HG02610 (cell line): ENCODE data around the gene FGF8.

ENCODE experiments used
- ATAC-seq: cut with Tn5 transposase; IDR thresholded peaks from one replicate; pipeline ENCODE4 v1.9.1; 2021; ENCODE audit warnings: mild to moderate bottlenecking, moderate library complexity; ENCODE audit not compliant: unreplicated experiment

The FGF8 gene

GRCh38 chr10:101782811-101783735 lies 7.2 kb upstream of the FGF8 start, which contains the start of gene NPM3:
Gene NPM3, minus strand, starts transcription at chr10:101783446. Its CDS starts 56 bp downstream, at chr10:101783390.
- ATAC-seq: peak; percentile 59

- ATAC-seq: no peak
Observed at GRCh38 chr10:101781984-101782810, 6.3 kb upstream of the FGF8 start.

GRCh38 chr10:101781655-101781983 lies 5.7 kb upstream of the FGF8 start:
- no peak for ATAC-seq

- ATAC-seq: no peak
Observed at GRCh38 chr10:101780818-101781654, 5.1 kb upstream of the FGF8 start.

GRCh38 chr10:101780187-101780817 lies 4.4 kb upstream of the FGF8 start:
- no peak for ATAC-seq

GRCh38 chr10:101779544-101780186 lies 3.8 kb upstream of the FGF8 start:
- peak; percentile 37 for ATAC-seq

GRCh38 chr10:101778781-101779543 lies 3.0 kb upstream of the FGF8 start:
- no peak for ATAC-seq

- ATAC-seq: no peak
Observed at GRCh38 chr10:101778151-101778780, 2.4 kb upstream of the FGF8 start.

GRCh38 chr10:101777619-101778145 lies 1.8 kb upstream of the FGF8 start:
- ATAC-seq: no peak

- ATAC-seq: no peak
Observed at GRCh38 chr10:101776161-101776817, 375 bp upstream of the FGF8 start.

GRCh38 chr10:101774589-101775272 lies 1.2 kb downstream of the FGF8 start:
- ATAC-seq: no peak

- no peak for ATAC-seq
Observed at GRCh38 chr10:101773923-101774588, 1.9 kb downstream of the FGF8 start.

GRCh38 chr10:101772895-101773761 lies 2.8 kb downstream of the FGF8 start:
- no peak for ATAC-seq

- no peak for ATAC-seq
Observed at GRCh38 chr10:101772017-101772894, 3.7 kb downstream of the FGF8 start.

- no peak for ATAC-seq
Observed at GRCh38 chr10:101771380-101771779, 4.5 kb downstream of the FGF8 start.
